Lower leg skin (tissue), 4 donors: Measurements from ENCODE around the gene S100A8. TPM values are rescaled to one million over a fixed set of nuclear protein-coding genes. Genes with fewer than 3 reads are reported as not detected.

Experiments used
- DNase-seq, 2 donors: peaks; one replicate each; pipeline ENCODE4 v3.0.0-alpha.2; 2019; ENCODE audit warnings: low spot score in 2 of 2
- H3K4me3 ChIP-seq: fragments of 200-600 bp; sonication (generic); 2 replicates; pipeline ENCODE4 v1.5.1; 2017; ENCODE audit warnings: mild to moderate bottlenecking, low read depth; ENCODE audit not compliant: poor library complexity, severe bottlenecking
- CTCF ChIP-seq, 3 donors: fragments of 450-650 bp; IDR thresholded peaks; one replicate each; pipeline ENCODE4 v1.5.1; 2016; ENCODE audit warnings: antibody characterized with exemption in 3 of 3, mild to moderate bottlenecking in 3 of 3, moderate library complexity in 2 of 3
- POLR2A ChIP-seq, 2 donors: fragments of 450-650 bp; IDR thresholded peaks; one replicate each; pipeline ENCODE4 v1.6.1; 2016 to 2017; ENCODE audit warnings: antibody characterized with exemption in 2 of 2, mild to moderate bottlenecking in 1 of 2, moderate library complexity in 1 of 2
- WGBS, 2 donors: methylation state at CpG; one replicate each; pipeline ENCODE4 v1.1.5; 2018; 5-methylcytosine and 5-hydroxymethylcytosine counted together
- intact Hi-C: fragments of 100-400 bp; cut with DNase I; formaldehyde crosslinking; loops from one replicate; pipeline ENCODE4 v1.15.0; 2023; ENCODE audit warnings: low total_unique reads
- total RNA-seq, 4 donors: library from RNA; depleted of rRNA; stranded (reverse); fragments of >200 nt; gene quantifications; one replicate each; pipeline ENCODE4 v1.1.0, GENCODE V29; 2016

The S100A8 gene
- total RNA-seq, 4 donors from 2014 or later = 1.3 to 14.3 (median 6.0) TPM

- no peak for DNase-seq
- TF ChIP-seq POLR2A (IDR thresholded peaks at IDR 0.05) (no peak), CTCF (IDR thresholded peaks at IDR 0.05) (no peak)
- WGBS, 2 donors = 64 to 67% methylated on average over 5 of the region's 5 CpGs
- no peak overlapping the region for H3K4me3 ChIP-seq
- intact Hi-C loops = no loop called here
Measured at GRCh38 chr1:153400244-153400643, 9.4 kb upstream of the S100A8 start.

- TF ChIP-seq POLR2A (IDR thresholded peaks at IDR 0.05) (no peak), CTCF (IDR thresholded peaks at IDR 0.05) (no peak)
- H3K4me3 ChIP-seq = no peak overlapping the region
- DNase-seq = no peak
- intact Hi-C loops = no loop called here
- WGBS, 2 donors = 88 to 91% methylated on average over 7 of the region's 7 CpGs
Measured at GRCh38 chr1:153399401-153400055, 8.7 kb upstream of the S100A8 start.

- DNase-seq = no peak
- H3K4me3 ChIP-seq = no peak overlapping the region
- TF ChIP-seq POLR2A (IDR thresholded peaks at IDR 0.05) (no peak), CTCF (IDR thresholded peaks at IDR 0.05) (no peak)
- WGBS, 2 donors = 92% methylated on average over 6 of the region's 6 CpGs
- intact Hi-C loops = no loop called here
Measured at GRCh38 chr1:153397924-153398651, 7.2 kb upstream of the S100A8 start.

GRCh38 chr1:153397051-153397923, 6.4 kb upstream of the S100A8 start:
- peak in 1 of 2 donors; percentile 74 for DNase-seq

GRCh38 chr1:153396461-153396860, 5.6 kb upstream of the S100A8 start:
- DNase-seq = peak in 1 of 2 donors; percentile 43
- H3K4me3 ChIP-seq = no peak overlapping the region
- 77 to 88% methylated on average over 4 to 5 of the region's 6 CpGs for WGBS, 2 donors
- intact Hi-C loops = no loop called here
- TF ChIP-seq CTCF (IDR thresholded peaks at IDR 0.05) = no peak
- no peak for TF ChIP-seq POLR2A (IDR thresholded peaks at IDR 0.05)

More at GRCh38 chr1:153397051-153397923, 6.4 kb upstream of the S100A8 start:
- TF ChIP-seq CTCF (IDR thresholded peaks at IDR 0.05) (no peak), POLR2A (IDR thresholded peaks at IDR 0.05) (no peak)
- no peak overlapping the region for H3K4me3 ChIP-seq
- intact Hi-C loops = no loop called here
- WGBS, 2 donors = 79 to 85% methylated on average over 16 to 19 of the region's 19 CpGs
